HG02981 (cell line): ENCODE data around the gene PRR36.

Experiments
- ATAC-seq: cut with Tn5 transposase; IDR thresholded peaks from one replicate; pipeline ENCODE4 v1.9.1; 2021; ENCODE audit warnings: mild to moderate bottlenecking, moderate library complexity; ENCODE audit not compliant: unreplicated experiment

PRR36 gene

DNA sequence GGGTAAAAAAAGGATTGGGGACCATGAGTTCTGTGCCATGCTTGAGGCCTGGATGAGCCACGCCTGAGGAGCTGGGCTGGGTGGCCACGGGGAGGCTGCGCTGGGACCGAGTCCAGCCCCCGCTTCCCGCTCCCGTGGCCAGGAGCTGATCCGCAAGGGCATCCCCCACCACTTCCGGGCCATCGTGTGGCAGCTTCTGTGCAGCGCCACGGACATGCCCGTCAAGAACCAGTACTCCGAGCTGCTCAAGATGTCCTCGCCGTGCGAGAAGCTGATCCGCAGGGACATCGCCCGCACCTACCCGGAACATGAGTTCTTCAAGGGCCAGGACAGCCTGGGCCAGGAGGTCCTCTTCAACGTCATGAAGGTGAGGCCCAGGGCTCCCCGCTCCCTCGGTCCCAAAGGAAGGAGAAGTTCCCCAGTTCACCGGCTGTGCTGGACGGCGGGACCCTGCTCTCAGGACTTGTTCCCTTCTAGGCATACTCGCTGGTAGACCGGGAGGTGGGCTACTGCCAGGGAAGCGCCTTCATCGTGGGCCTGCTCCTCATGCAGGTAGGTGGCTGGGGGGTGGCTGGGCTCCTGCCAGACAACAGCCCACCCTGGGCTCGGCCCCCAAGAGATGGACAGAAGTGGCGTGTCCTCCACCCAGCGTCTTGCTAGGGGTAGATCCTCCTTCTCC, 25.3 kb downstream of the PRR36 start:
- ATAC-seq, result no peak

GRCh38 chr19:7847664-7848063, 26.5 kb downstream of the PRR36 start:
- no peak for ATAC-seq

DNA sequence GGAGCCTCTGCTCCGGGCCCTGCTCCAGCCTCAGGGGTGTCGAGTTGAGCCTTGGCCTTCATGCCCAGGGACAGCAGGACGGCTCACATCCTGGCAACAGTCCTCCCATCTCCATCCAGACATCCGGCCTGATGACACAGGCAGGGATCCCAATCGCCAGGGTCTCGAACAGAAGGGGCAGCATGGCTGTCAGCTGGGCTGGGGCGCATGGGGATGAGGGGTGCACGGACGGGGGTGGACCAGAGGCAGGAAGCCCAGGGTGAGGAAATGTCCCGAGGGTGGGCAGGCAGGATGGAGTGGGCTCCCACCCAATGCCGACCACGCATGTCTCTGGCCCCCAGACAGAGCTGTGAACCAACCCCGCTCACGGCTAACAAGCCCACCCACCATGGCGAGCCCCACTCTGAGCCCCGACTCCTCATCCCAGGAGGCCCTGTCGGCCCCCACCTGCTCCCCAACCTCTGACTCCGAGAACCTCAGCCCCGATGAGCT, 28.0 kb downstream of the PRR36 start:
- no peak for ATAC-seq

DNA sequence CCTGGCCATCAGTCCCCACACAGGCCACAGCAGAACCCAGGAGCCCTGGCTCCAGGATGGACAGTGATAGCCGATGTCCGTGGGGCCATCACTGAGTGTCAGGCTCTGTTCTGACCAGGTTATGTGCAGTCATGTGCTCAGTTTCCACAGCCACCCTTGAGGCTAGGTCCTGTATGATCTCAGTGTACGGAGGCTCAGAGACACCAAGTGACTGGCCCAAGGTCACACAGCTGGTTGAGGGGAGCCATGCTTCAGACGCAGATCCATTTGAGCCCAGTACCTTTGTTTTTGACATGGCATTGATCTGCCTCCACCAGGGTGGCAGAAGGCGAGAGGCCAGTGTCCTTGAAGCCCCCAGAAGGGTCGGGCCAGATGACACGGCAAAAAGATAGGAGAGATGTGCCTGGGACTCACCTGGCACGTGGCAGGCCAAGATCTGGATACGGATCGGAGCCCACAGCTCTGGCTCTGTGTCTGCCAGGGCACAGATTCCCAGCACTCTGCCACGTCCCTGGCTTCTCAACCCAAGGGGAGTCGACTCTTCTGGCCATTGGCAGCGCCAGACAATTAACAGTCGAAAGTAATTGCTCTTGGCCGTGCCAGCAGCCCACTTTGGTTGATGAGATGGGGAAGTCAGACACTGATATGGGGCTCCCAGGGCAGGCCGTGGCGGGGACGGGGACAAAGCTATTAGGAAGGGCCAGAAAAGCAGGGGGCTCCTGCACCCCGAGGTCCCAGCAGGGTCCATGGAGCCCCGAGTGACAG, 28.6 kb downstream of the PRR36 start:
- ATAC-seq, result no peak

DNA sequence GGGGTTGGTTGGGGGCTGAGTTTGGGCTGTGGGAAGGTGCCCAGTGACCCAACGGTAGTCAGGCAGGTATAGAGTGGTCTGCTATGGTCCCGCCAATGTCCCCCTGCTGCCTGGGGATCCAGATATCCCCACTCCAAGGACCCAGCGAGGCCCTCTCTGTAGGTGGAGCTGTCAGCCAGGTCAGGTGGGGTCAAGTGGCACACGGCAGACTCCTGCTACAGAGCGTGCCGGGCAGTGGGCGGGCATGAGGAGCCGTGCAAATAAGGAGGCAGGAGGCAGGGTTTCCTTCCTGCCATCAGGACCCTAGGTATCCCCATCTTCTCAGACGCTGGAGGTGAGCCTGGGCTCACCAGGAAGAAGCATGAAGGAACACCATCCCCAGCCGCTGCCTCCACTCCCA, 29.2 kb downstream of the PRR36 start:
- ATAC-seq, result no peak

DNA sequence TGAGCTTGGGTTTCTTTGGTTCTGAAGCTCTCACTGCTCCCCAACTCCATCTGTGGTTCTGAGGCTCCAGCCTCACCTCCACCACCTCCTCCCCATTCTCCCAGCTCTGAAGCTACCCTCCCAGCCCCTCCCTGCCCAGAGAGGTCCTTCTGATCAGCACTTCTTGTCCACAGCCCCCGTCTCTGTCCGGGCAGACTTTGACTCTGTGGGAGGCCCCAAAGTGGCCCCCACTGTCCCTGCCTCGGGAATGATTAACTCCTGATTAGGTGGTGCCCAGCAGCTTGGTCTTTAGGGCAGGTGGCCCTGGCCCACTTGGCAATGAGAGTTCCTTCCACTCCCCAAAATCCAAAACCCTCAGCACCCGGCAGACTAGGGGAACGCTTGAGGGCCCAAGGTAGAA, 29.8 kb downstream of the PRR36 start:
- ATAC-seq, result no peak

- ATAC-seq, result no peak
These were observed 30.7 kb downstream of the PRR36 start for GRCh38 chr19:7843521-7843920.

GRCh38 chr19:7842661-7843294, 31.4 kb downstream of the PRR36 start:
- ATAC-seq, result no peak

DNA sequence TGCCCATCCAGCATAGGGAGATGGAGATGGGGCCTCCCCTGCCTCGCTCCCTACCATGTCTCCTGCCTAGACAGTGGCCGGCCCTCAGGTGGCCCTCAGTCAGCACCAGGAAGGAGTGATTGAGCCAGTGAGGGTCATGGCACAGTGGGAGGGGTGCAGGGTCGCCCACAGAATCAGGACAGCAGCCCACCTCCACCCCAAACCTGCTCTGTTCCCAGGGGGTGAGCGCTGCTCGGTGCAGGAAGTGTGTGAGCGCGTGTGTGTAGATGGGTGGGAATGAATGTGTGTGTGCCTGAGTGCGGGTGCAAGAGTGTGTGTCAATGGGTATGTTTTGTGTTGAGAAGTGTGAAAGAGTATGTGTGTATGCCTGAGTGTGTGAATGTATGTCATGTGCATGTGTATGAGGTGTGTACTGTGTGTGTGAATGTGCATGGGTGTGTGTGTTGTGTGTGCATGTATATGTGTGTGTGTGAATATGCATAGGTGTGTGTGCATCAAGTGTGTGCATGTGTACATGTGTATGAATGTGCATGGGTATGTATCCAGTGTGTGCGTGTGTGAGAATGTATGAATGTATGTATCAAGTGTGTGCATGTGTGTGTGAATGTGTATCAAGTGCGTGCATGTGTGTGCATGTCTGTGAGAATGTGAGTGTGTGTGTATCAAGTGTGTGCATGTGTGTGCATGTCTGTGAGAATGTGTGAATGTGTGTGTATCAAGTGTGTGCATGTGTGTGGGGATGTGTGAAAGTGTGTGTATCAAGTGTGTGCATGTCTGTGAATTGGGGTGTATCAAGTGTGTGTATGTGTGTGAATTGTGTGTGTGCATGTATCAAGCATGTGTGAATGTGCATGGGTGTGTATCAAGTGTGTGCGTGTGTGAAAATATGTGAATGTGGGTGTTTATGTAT, 32.2 kb downstream of the PRR36 start:
- ATAC-seq, result no peak

DNA sequence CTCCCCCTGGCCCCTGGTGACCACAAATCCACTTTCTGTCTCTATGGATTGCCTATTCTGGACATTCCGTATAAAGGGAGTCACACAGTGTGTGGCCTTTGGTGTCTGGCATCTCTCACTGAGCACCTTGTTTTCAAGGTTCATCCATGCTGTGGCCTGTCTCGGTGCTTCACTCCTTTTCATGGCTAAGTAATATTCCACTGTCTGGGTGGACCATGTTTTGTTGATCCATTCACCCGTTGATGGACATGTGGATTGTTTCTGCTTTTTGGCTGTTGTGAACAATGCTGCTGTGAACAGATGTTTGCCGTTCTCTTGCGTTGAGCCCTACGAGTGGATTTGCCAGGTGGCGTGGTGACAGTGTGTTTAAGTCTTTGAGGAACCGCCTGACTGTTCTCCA, 33.6 kb downstream of the PRR36 start:
- ATAC-seq, result no peak

GRCh38 chr19:7839476-7839875, 34.7 kb downstream of the PRR36 start:
- no peak for ATAC-seq

DNA sequence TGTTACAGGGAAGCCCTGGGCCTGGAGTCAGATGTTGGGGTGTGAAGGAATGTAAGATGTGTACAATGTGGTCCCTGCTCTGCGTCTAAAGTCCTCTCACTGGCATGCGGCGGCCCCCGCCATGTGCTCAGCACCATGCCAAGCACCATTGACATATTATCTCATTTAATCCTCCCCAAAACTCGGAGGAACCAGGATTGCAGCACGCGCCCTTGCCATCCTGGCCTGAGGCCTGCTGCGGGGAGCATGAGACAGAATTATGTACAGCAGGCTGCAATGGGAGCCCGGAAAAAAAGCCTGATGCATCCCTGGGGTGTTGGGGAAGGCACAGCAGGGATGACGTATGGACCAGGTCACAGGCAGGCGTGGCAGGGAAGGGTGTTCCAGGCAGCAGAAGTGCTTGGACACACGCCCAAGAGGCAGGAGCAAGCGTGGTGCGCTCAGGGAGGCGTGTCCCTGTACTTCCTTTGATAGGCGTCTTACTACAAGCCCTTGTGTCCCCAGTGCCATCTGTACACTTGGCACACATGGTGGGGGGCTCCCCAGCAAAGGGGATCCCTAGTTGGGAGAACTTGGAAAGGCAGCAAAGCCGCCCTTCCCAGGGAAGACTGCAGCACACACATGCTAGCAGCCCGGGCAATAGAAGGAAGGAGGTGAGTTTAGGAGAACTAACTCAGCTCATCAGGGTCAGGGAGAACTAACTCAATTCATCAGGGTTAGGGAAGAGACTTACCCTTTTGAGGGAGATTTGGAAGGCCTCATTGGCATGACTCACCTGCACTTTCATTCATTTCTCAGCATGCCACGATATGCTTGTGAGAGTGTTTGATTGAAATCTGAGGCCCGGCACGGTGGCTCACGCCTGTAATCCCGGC, 40.7 kb downstream of the PRR36 start:
- ATAC-seq, result no peak

GRCh38 chr19:7832781-7833180, 41.4 kb downstream of the PRR36 start:
- ATAC-seq, result no peak

DNA sequence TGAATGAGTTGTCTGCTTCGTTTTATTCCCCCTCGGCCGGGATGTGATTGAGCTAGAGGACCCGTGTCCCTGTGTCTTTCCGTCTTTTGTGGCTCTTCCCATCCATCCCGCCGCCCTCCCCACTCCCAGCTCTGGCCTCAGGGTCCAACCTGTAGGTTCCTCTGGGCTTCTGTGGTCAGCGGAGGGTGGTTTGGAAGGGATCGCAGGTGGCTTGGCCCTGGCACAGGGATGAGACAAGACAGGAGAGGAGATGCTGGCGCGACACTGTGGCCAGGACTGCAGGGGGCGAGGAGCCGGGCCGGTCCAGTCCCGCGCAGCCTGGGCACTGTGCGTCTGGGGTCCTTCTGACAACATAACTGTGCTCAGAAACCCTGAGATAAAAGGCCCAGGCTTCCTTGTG, 42.2 kb downstream of the PRR36 start:
- ATAC-seq, result no peak

GRCh38 chr19:7831452-7831851, 42.7 kb downstream of the PRR36 start:
- ATAC-seq, result no peak

DNA sequence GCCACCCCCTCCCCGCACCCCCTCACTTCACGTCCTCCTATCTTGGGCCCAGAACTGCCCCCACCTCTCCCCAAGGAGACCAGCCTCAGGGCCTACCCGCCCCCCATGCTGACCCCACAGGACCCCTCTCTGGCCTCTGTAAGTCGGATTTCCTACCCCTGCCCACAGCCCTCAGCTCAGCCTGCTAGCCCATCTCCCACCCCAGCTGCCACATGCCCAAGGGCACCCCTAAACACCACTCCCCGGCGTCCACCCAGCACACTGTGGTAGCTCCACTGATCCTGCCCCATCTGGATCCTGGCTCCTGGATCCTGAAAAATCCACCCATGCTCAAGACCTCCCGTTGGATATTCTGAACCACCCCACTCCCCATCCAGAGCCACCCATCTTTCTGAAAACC, 43.4 kb downstream of the PRR36 start:
- ATAC-seq, result no peak

DNA sequence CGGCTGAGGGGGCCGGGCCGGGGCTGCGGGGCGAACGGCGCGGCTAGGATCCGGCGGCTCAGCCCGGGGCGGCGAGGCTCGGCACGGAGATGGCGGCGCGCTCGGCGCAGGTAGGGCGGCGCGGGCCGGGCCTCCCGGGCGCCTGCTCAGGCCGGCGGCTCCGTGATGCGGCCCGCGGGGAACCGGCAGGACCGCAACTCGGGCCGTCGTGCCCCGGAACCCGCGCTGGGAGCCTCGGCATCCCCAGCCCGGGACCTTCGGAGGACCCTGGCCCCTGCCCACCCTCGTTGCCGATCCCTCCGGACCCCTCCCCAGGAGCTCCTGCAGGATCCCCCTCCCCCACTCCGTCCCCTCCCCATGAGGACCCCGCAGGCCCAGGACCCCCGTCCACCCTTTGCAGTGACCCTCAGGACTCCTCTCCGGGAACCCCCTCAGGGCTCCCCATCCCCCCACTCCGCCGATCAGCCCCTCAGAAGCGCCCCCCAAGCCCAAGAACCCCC, 43.9 kb downstream of the PRR36 start:
- no peak for ATAC-seq

GRCh38 chr19:7829561-7830271, 44.5 kb downstream of the PRR36 start, which contains the start of gene EVI5L:
Gene EVI5L (plus strand): TSS chr19:7830218. CDS start chr19:7846543, 16,325 bp downstream.
- peak; percentile 87 for ATAC-seq

- no peak for ATAC-seq
These were observed 45.0 kb downstream of the PRR36 start for GRCh38 chr19:7829166-7829520.
